K562 (cell line): ENCODE measurements around the gene MYCBPAP. TPM values are rescaled to one million over a fixed set of nuclear protein-coding genes. Genes with fewer than 3 reads are reported as not detected.
A peak's percentile ranks its signal among the peaks of the same experiment; 100 is the strongest.

Source experiments
- ATAC-seq: fragments of 200-7000 bp; cut with Tn5 transposase; 3 replicates; pipeline ENCODE4 v1.9.1; 2020; ENCODE audit warnings: moderate library complexity
- BruUV-seq: library from RNA; stranded (reverse); fragments of 400-500 nt; replicated peaks from 2 replicates; lab custom pipeline; 2021; lab: Mats Ljungman, UMichigan
- CTCF ChIA-PET: fragments of 300-600 bp; formaldehyde crosslinking; extraction: SDS; loops from one replicate; lab custom pipeline; 2021; ENCODE audit warnings: low intra/inter-chr PET ratio; lab: Yijun Ruan, JAX
- POLR2A ChIA-PET: fragments of 300-600, 350-650 bp; sonication (Branson Sonifier 250); formaldehyde crosslinking; extraction: SDS; loops from one replicate; lab custom pipeline; 2021; ENCODE audit warnings: antibody characterized with exemption, inconsistent platforms; lab: Yijun Ruan, JAX
- DNase-seq, 4 experiments: peaks; one replicate each; pipeline versions ENCODE4 v3.0.0 to v3.0.0-alpha.2; 2011 to 2018; ENCODE audit warnings: low spot score in 3 of 4, mixed read lengths in 3 of 4; ENCODE audit errors: extremely low read depth in 1 of 4
- FAIRE-seq: peaks from 2 replicates; lab custom pipeline; 2011; peaks lifted over from hg19 to GRCh38; lab: Jason Lieb, UNC
- H2AFZ ChIP-seq: 2 replicates; pipeline ENCODE4 v1.6.0; 2011; ENCODE audit warnings: low read depth, low read length, control low read depth, inconsistent platforms
- H3K27ac ChIP-seq: fragments of 200-600 bp; 3 replicates; pipeline ENCODE4 v1.8.0; 2011; ENCODE audit warnings: low read depth, mild to moderate bottlenecking, control low read depth, inconsistent platforms, low read length, moderate library complexity, mixed read lengths; ENCODE audit errors: extremely low read depth
- H3K27me3 ChIP-seq, 2 experiments: fragments of 300-600 bp in 1 of 2; 2 replicates in 1 of 2; 3 replicates in 1 of 2; pipeline versions ENCODE4 v1.6.0 to v1.8.0; 2011; ENCODE audit warnings: inconsistent platforms in 2 of 2, low read length in 2 of 2, mild to moderate bottlenecking in 1 of 2, mixed read lengths in 1 of 2, moderate library complexity in 1 of 2; ENCODE audit not compliant: control insufficient read depth in 2 of 2, insufficient read depth in 2 of 2
- H3K36me3 ChIP-seq: fragments of 300-600 bp; 3 replicates; pipeline ENCODE4 v1.8.0; 2011; ENCODE audit warnings: mild to moderate bottlenecking, low read length, inconsistent platforms; ENCODE audit not compliant: control insufficient read depth, insufficient read depth
- H3K4me1 ChIP-seq, 2 experiments: fragments of 200-600 bp in 1 of 2; replicated peaks in 1 of 2; 2 replicates in 1 of 2; 3 replicates in 1 of 2; pipeline versions ENCODE4 v1.5.1 to v1.8.0; 2011; ENCODE audit warnings: inconsistent platforms in 2 of 2, low read length in 2 of 2, mild to moderate bottlenecking in 1 of 2, mixed read lengths in 1 of 2, moderate library complexity in 1 of 2; ENCODE audit not compliant: control insufficient read depth in 2 of 2, insufficient read depth in 2 of 2
- H3K4me2 ChIP-seq: 2 replicates; pipeline ENCODE4 v1.6.1; 2011; ENCODE audit warnings: low read length, control low read depth, inconsistent platforms, mixed read lengths; ENCODE audit not compliant: insufficient read depth
- H3K4me3 ChIP-seq: fragments of 200-600 bp; sonication (generic), shearing (Covaris generic); 2 replicates; pipeline ENCODE4 v1.5.1; 2016; ENCODE audit warnings: control low read depth, inconsistent platforms
- H3K79me2 ChIP-seq: fragments of 200-600 bp; 3 replicates; pipeline ENCODE4 v1.8.0; 2011; ENCODE audit warnings: low read length, inconsistent platforms; ENCODE audit not compliant: control insufficient read depth, insufficient read depth
- H3K9ac ChIP-seq, 2 experiments: 2 replicates each; pipeline versions ENCODE4 v1.6.0 to v1.6.1; 2011; ENCODE audit warnings: low read depth in 2 of 2, low read length in 2 of 2, control low read depth in 1 of 2, inconsistent platforms in 1 of 2, mild to moderate bottlenecking in 1 of 2, mixed read lengths in 1 of 2; ENCODE audit not compliant: insufficient read depth in 1 of 2
- H3K9me1 ChIP-seq: one replicate; pipeline ENCODE4 v1.6.0; 2011; ENCODE audit warnings: inconsistent platforms, mild to moderate bottlenecking, low read length, moderate library complexity; ENCODE audit not compliant: control insufficient read depth, insufficient read depth
- H3K9me3 ChIP-seq: replicated peaks from 2 replicates; pipeline ENCODE4 v1.5.1; 2011; ENCODE audit warnings: low read depth, low read length, inconsistent platforms; ENCODE audit not compliant: control insufficient read depth, insufficient read depth
- H4K20me1 ChIP-seq: replicated peaks from 2 replicates; pipeline ENCODE4 v1.6.1; 2011; ENCODE audit warnings: low read length, inconsistent platforms, mixed read lengths; ENCODE audit not compliant: control insufficient read depth, insufficient read depth
- DIDO1 ChIP-seq: fragments of 450-650 bp; IDR thresholded peaks from 2 replicates; pipeline ENCODE4 v1.6.1; 2016; ENCODE audit warnings: low read depth, missing biosample characterization, missing genetic modification characterization
- GATAD2B ChIP-seq: fragments of 450-650 bp; IDR thresholded peaks from 2 replicates; pipeline ENCODE4 v1.6.1; 2017; ENCODE audit warnings: mild to moderate bottlenecking, borderline replicate concordance
- KLF6 ChIP-seq: fragments of 250-450 bp; sonication (Bioruptor Pico); IDR thresholded peaks from 2 replicates; pipeline ENCODE4 v1.4.0; 2020; ENCODE audit warnings: mild to moderate bottlenecking, moderate library complexity, borderline replicate concordance
- POLR2B ChIP-seq: fragments of 450-650 bp; IDR thresholded peaks from 2 replicates; pipeline ENCODE4 v1.6.1; 2018; ENCODE audit warnings: low read depth; ENCODE audit not compliant: partially characterized antibody
- SRSF7 ChIP-seq: fragments of 200-400 bp; formaldehyde crosslinking; optimal IDR thresholded peaks from 2 replicates; pipeline ENCODE3; 2017; ENCODE audit warnings: mild to moderate bottlenecking, low read depth, low read length
- ZNF780A ChIP-seq: fragments of 250-450 bp; sonication (Bioruptor Pico); IDR thresholded peaks from 2 replicates; pipeline ENCODE4 v1.5.0; 2021; ENCODE audit warnings: mild to moderate bottlenecking
- WGBS: fragments of 100-300 bp; shearing (Covaris generic); methylation state at CpG from one replicate; pipeline ENCODE4 v1.1.6; 2016; ENCODE audit warnings: low coverage, mixed read lengths; ENCODE audit not compliant: insufficient coverage; ENCODE audit errors: missing lambda C conversion rate; 5-methylcytosine and 5-hydroxymethylcytosine counted together
- in situ Hi-C: fragments of 300-500 bp; cut with MboI; formaldehyde crosslinking; loops from 4 replicates; pipeline ENCODE4 v1.15.0; 2018; ENCODE audit warnings: inconsistent platforms, mixed read lengths
- intact Hi-C: fragments of 100-400 bp; cut with micrococcal nuclease; formaldehyde crosslinking; loops from 2 replicates; pipeline ENCODE4 v1.14.2; 2022
- polyA plus RNA-seq, 8 experiments: library from polyadenylated mRNA; depleted of rRNA in 4 of 8; stranded (reverse) in 5 of 8; unstranded in 3 of 8; fragments of >200 nt; fragmentation: Nextera tagmentation in 2 of 8; fragmentation: Illumina TruSeq in 1 of 8; extraction: Ambion mirVana in 2 of 8; extraction: Trizol in 1 of 8; gene quantifications; 2 replicates each; pipeline versions ENCODE4 v1.2.1 to v1.2.3, GENCODE V29; 2011 to 2014; ENCODE audit warnings: inconsistent platforms in 1 of 8, missing spikeins in 1 of 8
- total RNA-seq, 7 experiments: library from RNA; depleted of rRNA in 6 of 7; stranded (reverse); fragments of >200 nt in 6 of 7; fragmentation: Illumina TruSeq in 2 of 7; extraction: Trizol in 2 of 7; gene quantifications; 2 replicates each; pipeline versions ENCODE4 v1.2.1 to v1.2.3, GENCODE V29; 2011 to 2021; ENCODE audit warnings: low replicate concordance in 1 of 7
- TF ChIP-seq, protein P1 (sequence below): fragments of 250-450 bp; sonication (Bioruptor Pico); IDR thresholded peaks from 2 replicates; pipeline ENCODE4 v1.4.0; 2020; ENCODE audit warnings: mild to moderate bottlenecking

MYCBPAP gene
- total and polyA plus RNA-seq, 9 of the 15 experiments (the other 6 are each of a cell fraction or from before 2014, with no cell fraction given), result not detected

GRCh38 chr17:50471009-50471905, 37.0 kb upstream of the MYCBPAP start:
- no peaks in the 10 kb centered on the region for H3K79me2 ChIP-seq
- TF ChIP-seq, protein P1, sequence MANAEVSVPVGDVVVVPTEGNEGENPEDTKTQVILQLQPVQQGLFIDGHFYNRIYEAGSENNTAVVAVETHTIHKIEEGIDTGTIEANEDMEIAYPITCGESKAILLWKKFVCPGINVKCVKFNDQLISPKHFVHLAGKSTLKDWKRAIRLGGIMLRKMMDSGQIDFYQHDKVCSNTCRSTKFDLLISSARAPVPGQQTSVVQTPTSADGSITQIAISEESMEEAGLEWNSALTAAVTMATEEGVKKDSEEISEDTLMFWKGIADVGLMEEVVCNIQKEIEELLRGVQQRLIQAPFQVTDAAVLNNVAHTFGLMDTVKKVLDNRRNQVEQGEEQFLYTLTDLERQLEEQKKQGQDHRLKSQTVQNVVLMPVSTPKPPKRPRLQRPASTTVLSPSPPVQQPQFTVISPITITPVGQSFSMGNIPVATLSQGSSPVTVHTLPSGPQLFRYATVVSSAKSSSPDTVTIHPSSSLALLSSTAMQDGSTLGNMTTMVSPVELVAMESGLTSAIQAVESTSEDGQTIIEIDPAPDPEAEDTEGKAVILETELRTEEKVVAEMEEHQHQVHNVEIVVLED, result no peak
- no peak for TF ChIP-seq KLF6 (CRISPR knock-in tag)
- TF ChIP-seq ZNF780A (CRISPR knock-in tag), result no peak
- TF ChIP-seq GATAD2B, result no peak
- TF ChIP-seq SRSF7, result no peak
- no peak for TF ChIP-seq DIDO1 (tag)
- no peak for TF ChIP-seq POLR2B
- H3K9me3 ChIP-seq, result no peaks in the 10 kb centered on the region
- H3K4me3 ChIP-seq, result no peak overlapping the region
- FAIRE-seq (no peak), ATAC-seq (no peak), DNase-seq (no peak)
- H3K4me1 ChIP-seq, result peaks cover 0 to 25% of the 10 kb centered on the region in 2 experiments; a peak in 2 of 5 replicates
- peaks cover 12% of the 10 kb centered on the region for H4K20me1 ChIP-seq
- BruUV-seq, result no TSS peak
- H3K9me1 ChIP-seq, result no peaks in the 10 kb centered on the region
- intact Hi-C loops (loop anchor here (10.0 kb wide), 1 partner anchor 176 kb away; no protein-coding TSS in a partner anchor), in situ Hi-C loops (no loop called here)
- CTCF ChIA-PET, result no interaction called here
- POLR2A ChIA-PET, result interaction anchor here (0.9 to 1.1 kb wide), 2 partner anchors 12 to 248 kb away, joined by 3 to 6 read pairs; partner anchors contain the start of gene LUC7L3
- 28% methylated on average over 19 of the region's 22 CpGs for WGBS
- no peaks in the 10 kb centered on the region for H3K36me3 ChIP-seq
- H3K9ac ChIP-seq, result peak overlapping the region in 1 of 2 experiments; percentile 24; a peak in 2 of 4 replicates
- H3K27me3 ChIP-seq, result peaks cover 27 to 73% of the 10 kb centered on the region in 2 experiments; a peak in 4 of 5 replicates
- no peak overlapping the region for H2AFZ ChIP-seq
- no peak overlapping the region for H3K27ac ChIP-seq
- H3K4me2 ChIP-seq, result no peak overlapping the region
